ENCODE data around the gene RGS19. TPM values are rescaled to one million over a fixed set of nuclear protein-coding genes. Genes with fewer than 3 reads are reported as not detected.
"Not testable (repeated sequence)": the region's sequence is repeated elsewhere in the genome, so short reads cannot be mapped to it uniquely, and the experiment has no call there.

The RGS19 gene
- total RNA-seq, 2 experiments from 2014 or later = 9.7 to 14.8 TPM

DNA sequence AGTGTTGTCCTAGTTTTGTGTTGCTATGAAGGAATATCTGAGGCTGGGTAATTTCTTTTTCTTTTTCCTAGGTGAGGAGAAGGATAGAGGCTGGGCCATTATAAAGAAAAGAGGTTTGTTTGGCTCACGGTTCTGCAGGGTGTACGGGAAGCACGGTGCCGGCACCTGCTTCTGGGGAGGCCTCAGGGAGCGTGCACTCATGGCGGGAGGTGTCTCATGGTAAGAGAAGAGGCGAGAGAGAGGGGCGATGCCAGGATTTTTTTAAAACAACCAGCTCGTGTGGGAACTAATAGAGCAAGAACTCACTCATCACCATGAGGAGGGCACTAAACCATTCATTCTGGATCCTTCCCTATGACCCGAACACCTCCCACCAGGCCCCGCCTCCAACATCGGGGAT lies 42.3 kb upstream of the RGS19 start:
- ATAC-seq (ENCODE audit: poor library complexity) (no peak), DNase-seq (no peak)
- Mint-ChIP-seq H3K27ac (no peak overlapping the region), H3K4me3 (no peak overlapping the region), H3K4me1 (ENCODE audit: low read depth) (peaks cover 9% of the 10 kb centered on the region), H3K27me3 (peaks cover 12% of the 10 kb centered on the region), H3K9me3 (no peaks in the 10 kb centered on the region), H3K36me3 (ENCODE audit: low read depth) (no peaks in the 10 kb centered on the region)
- Histone ChIP-seq H3K4me1 (ENCODE audit: insufficient read depth, low read length) (peaks cover 13% of the 10 kb centered on the region), H3K4me3 (ENCODE audit: low read length) (no peak overlapping the region), H3K27ac (ENCODE audit: low read depth in 1 of 2, low read length in 2 of 2) (no peak overlapping the region), H3K9me3 (ENCODE audit: control insufficient read depth in 1 of 2, insufficient read depth in 1 of 2, low read length in 2 of 2) (no peaks in the 10 kb centered on the region), H3K27me3 (ENCODE audit: control insufficient read depth in 1 of 2, insufficient read depth in 2 of 2, low read length in 2 of 2) (peaks cover 7% of the 10 kb centered on the region in 2 experiments), H3K36me3 (ENCODE audit: insufficient read depth, low read length) (no peaks in the 10 kb centered on the region)
- intact Hi-C loops (cut with DNase I, micrococcal nuclease) = loop anchor here (2.0 to 10.0 kb wide), 6 partner anchors 139 to 624 kb away; partner anchors contain the start of genes PRPF6 (in 2 of the 2), EEF1A2 (in 1 of the 2) and PTK6 (in 1 of the 2)
- TF ChIP-seq, protein P1, sequence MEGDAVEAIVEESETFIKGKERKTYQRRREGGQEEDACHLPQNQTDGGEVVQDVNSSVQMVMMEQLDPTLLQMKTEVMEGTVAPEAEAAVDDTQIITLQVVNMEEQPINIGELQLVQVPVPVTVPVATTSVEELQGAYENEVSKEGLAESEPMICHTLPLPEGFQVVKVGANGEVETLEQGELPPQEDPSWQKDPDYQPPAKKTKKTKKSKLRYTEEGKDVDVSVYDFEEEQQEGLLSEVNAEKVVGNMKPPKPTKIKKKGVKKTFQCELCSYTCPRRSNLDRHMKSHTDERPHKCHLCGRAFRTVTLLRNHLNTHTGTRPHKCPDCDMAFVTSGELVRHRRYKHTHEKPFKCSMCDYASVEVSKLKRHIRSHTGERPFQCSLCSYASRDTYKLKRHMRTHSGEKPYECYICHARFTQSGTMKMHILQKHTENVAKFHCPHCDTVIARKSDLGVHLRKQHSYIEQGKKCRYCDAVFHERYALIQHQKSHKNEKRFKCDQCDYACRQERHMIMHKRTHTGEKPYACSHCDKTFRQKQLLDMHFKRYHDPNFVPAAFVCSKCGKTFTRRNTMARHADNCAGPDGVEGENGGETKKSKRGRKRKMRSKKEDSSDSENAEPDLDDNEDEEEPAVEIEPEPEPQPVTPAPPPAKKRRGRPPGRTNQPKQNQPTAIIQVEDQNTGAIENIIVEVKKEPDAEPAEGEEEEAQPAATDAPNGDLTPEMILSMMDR (IDR thresholded peaks at IDR 0.05) = no peak
- CTCF ChIA-PET = interaction anchor here (1.2 to 4.0 kb wide), 3 partner anchors 39 to 141 kb away, joined by 3 to 25 read pairs (median 8); partner anchors contain the start of genes LKAAEAR1 and PRPF6
- POLR2A ChIA-PET = interaction anchor here (1.6 kb wide), 1 partner anchor 257 kb away, joined by 4 read pairs; the partner anchor contains the start of gene TPD52L2

DNA sequence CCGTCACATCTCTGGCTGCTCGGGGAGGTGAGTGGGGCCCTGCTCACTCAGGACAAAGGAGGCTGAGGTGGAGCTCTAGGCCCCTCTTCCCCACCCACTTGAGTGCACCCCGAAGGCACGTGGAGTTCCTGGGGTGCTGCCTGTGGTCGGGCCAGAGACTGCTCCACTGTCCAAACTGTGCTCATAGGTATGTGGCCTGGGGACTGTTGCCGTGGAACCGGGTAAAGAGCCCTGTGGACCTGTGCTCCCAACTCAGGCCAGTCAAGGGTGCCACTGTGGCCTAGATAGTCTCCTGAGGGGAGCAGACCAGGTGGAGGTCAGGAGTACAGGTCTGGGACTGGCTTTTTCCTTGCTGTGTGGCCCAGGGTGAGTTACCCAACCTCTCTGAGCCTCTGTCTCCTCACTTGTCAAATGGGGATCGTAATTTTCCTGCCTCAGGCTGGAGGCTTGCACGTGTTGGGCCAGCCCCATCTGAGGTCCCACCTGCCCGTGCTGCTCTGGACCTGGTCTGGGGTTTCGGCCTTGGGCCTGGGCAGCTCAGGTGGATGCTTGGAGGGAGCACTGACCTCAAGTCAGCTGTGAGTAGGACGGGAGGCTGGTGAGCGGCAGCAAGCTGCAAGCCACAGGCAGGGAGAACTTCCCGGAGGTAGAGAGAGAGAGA lies 40.5 kb upstream of the RGS19 start:
- intact Hi-C loops (cut with DNase I, micrococcal nuclease) = loop anchor here (1.0 to 10.0 kb wide), 9 partner anchors 18 to 623 kb away; partner anchors contain the start of genes PRPF6 (in 2 of the 2), EEF1A2 (in 1 of the 2) and PTK6 (in 1 of the 2)
- no peaks in the 10 kb centered on the region for H3K36me3 ChIP-seq (ENCODE audit: insufficient read depth, low read length)
- H3K27me3 Mint-ChIP-seq = peaks cover 12% of the 10 kb centered on the region
- peak overlapping the region; percentile 60 for H3K4me3 Mint-ChIP-seq
- peak overlapping the region; percentile 59 for H3K27ac Mint-ChIP-seq
- POLR2A ChIA-PET = interaction anchor here (0.9 to 1.9 kb wide), 6 partner anchors 36 to 255 kb away, joined by 3 to 13 read pairs (median 6); partner anchors contain the start of genes OPRL1, RGS19 and TPD52L2
- H3K27ac ChIP-seq (ENCODE audit: low read depth in 1 of 2, low read length in 2 of 2) = no peak overlapping the region
- CTCF ChIA-PET = interaction anchor here (0.7 to 4.0 kb wide), 5 partner anchors 20 to 144 kb away, joined by 3 to 25 read pairs (median 14); partner anchors contain the start of genes LKAAEAR1, PRPF6 and SAMD10
- no peaks in the 10 kb centered on the region for H3K9me3 Mint-ChIP-seq
- H3K36me3 Mint-ChIP-seq (ENCODE audit: low read depth) = no peaks in the 10 kb centered on the region
- peak overlapping the region; percentile 49 for H3K4me3 ChIP-seq (ENCODE audit: low read length)
- no peaks in the 10 kb centered on the region for H3K9me3 ChIP-seq (ENCODE audit: control insufficient read depth in 1 of 2, insufficient read depth in 1 of 2, low read length in 2 of 2)
- TF ChIP-seq, protein P1 (IDR thresholded peaks at IDR 0.05) = no peak
- H3K27me3 ChIP-seq (ENCODE audit: control insufficient read depth in 1 of 2, insufficient read depth in 2 of 2, low read length in 2 of 2) = peaks cover 7% of the 10 kb centered on the region in 2 experiments
- peaks cover 9% of the 10 kb centered on the region for H3K4me1 Mint-ChIP-seq (ENCODE audit: low read depth)
- no peak for DNase-seq
- ATAC-seq (ENCODE audit: poor library complexity) = no peak
- peaks cover 13% of the 10 kb centered on the region for H3K4me1 ChIP-seq (ENCODE audit: insufficient read depth, low read length)

DNA sequence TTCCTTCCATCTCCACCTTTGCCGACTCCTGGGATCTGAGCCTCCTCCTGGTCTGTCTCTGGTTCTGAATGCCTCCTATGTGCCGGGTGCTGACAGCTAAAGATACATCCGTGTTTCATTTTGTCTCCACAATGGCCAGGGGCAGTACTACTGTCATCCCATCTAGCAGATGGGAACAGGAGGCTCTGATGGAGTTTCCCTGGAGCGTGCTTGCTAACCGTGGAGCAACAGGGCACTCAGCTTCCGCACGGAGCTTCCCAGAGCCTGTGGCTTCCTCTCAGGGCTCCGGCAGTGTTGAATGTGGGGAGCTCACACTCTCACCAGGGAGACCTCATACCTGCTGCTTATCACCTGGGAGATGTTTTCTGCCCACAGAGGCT lies 40.0 kb upstream of the RGS19 start:
- H3K4me1 ChIP-seq (ENCODE audit: insufficient read depth, low read length) = peaks cover 13% of the 10 kb centered on the region
- no peak overlapping the region for H3K27ac ChIP-seq (ENCODE audit: low read depth in 1 of 2, low read length in 2 of 2)
- intact Hi-C loops (cut with DNase I, micrococcal nuclease) = no loop called here
- H3K9me3 ChIP-seq (ENCODE audit: control insufficient read depth in 1 of 2, insufficient read depth in 1 of 2, low read length in 2 of 2) = no peaks in the 10 kb centered on the region
- ChIA-PET POLR2A (interaction anchor here (1.6 to 1.9 kb wide), 2 partner anchors 36 to 41 kb away, joined by 8 to 13 read pairs; partner anchors contain the start of genes OPRL1 and RGS19), CTCF (interaction anchor here (2.1 kb wide), 1 partner anchor 139 kb away, joined by 14 read pairs; the partner anchor contains the start of genes PRPF6 and SAMD10)
- H3K4me3 Mint-ChIP-seq = no peak overlapping the region
- peaks cover 7% of the 10 kb centered on the region in 2 experiments for H3K27me3 ChIP-seq (ENCODE audit: control insufficient read depth in 1 of 2, insufficient read depth in 2 of 2, low read length in 2 of 2)
- ATAC-seq (ENCODE audit: poor library complexity) (no peak), DNase-seq (peak in 1 of 14 experiments; percentile 20)
- H3K4me1 Mint-ChIP-seq (ENCODE audit: low read depth) = peaks cover 9% of the 10 kb centered on the region
- TF ChIP-seq, protein P1 (IDR thresholded peaks at IDR 0.05) = no peak
- H3K36me3 Mint-ChIP-seq (ENCODE audit: low read depth) = no peaks in the 10 kb centered on the region
- peaks cover 7% of the 10 kb centered on the region for H3K27me3 Mint-ChIP-seq
- no peak overlapping the region for H3K27ac Mint-ChIP-seq
- no peak overlapping the region for H3K4me3 ChIP-seq (ENCODE audit: low read length)
- no peaks in the 10 kb centered on the region for H3K9me3 Mint-ChIP-seq
- H3K36me3 ChIP-seq (ENCODE audit: insufficient read depth, low read length) = no peaks in the 10 kb centered on the region

DNA sequence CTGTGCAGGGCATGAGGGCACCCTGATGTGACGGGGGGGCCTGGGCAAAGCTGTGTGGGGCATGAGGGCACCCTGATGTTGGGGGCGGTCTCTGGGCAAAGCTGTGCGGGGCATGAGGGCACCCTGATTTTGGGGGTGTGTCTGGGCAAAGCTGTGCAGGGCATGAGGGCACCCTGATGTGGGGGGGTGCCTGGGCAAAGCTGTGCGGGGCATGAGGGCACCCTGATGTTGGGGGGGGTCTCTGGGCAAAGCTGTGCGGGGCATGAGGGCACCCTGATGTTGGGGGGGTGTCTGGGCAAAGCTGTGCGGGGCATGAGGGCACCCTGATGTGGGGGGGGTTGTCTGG lies 38.1 kb upstream of the RGS19 start:
- peaks cover 13% of the 10 kb centered on the region for H3K4me1 ChIP-seq (ENCODE audit: insufficient read depth, low read length)
- intact Hi-C loops (cut with DNase I, micrococcal nuclease); H3K9me3 Mint-ChIP-seq; H3K36me3 ChIP-seq (ENCODE audit: insufficient read depth, low read length); H3K27me3 Mint-ChIP-seq; DNase-seq; H3K4me3 ChIP-seq (ENCODE audit: low read length); H3K4me1 Mint-ChIP-seq (ENCODE audit: low read depth); CTCF ChIA-PET; H3K27ac Mint-ChIP-seq; ATAC-seq (ENCODE audit: poor library complexity); H3K9me3 ChIP-seq (ENCODE audit: control insufficient read depth in 1 of 2, insufficient read depth in 1 of 2, low read length in 2 of 2); H3K27ac ChIP-seq (ENCODE audit: low read depth in 1 of 2, low read length in 2 of 2); H3K27me3 ChIP-seq (ENCODE audit: control insufficient read depth in 1 of 2, insufficient read depth in 2 of 2, low read length in 2 of 2); H3K36me3 Mint-ChIP-seq (ENCODE audit: low read depth); POLR2A ChIA-PET; H3K4me3 Mint-ChIP-seq: not testable (repeated sequence)
